Measurements from ENCODE around the gene FOXK1.
A peak's percentile ranks its signal among the peaks of the same experiment; 100 is the strongest.
"Not testable (repeated sequence)": the region's sequence is repeated elsewhere in the genome, so short reads cannot be mapped to it uniquely, and the experiment has no call there.

Gene FOXK1

DNA sequence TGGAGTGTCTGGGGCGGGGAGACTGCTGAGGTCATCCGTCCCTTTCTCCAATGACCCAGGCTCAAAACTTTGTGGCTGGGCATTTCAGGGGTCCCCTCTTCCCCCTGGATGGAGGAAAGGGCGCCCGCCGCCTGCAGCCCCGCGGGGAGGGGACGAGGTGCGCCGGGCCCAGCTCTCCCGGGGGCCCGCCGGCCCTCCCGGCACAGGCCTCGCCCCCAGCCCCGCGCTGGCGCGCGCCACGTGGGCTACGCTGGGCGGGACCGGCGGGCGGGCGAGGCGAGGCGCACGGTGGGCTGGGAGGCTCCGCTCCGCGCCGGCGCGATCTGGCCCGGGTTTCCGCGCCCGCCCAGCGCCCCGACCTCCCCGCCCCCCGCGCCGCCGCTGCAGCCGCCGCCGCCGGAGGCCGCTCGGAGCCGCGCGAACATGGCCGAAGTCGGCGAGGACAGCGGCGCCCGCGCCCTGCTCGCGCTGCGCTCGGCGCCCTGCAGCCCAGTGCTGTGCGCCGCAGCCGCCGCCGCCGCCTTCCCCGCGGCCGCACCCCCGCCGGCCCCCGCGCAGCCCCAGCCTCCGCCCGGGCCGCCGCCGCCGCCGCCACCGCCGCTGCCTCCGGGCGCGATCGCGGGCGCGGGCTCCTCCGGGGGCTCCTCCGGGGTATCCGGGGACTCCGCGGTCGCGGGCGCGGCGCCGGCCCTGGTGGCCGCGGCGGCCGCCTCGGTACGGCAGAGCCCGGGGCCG, at the start of gene FOXK1:
Gene FOXK1 (plus strand): TSS at position 410 of the 735 bp plus-strand sequence. CDS start 14 bp downstream, at position 424.
- DNase-seq: peak; percentile 72

DNA sequence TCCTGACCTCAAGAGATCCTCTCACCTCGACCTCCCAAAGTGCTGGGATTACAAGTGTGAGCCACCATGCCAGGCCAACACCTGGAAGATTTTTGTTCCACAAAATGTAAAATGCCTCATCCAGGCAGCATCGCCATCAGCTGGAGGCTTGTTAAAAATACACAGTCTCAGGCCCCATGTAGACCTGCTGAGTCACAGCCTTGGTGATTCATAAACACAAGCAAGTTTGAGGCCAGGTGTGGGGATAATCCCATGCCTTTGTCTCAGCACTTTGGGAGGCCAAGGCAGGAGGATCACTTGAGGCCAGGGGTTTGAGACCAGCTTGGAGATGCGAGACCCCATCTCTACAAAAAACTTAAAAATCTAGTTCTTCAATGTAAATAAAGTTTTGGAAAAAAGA, 49.1 kb upstream of the FOXK1 start:
- no peak for DNase-seq

GRCh38 chr7:4634166-4634565, 47.9 kb upstream of the FOXK1 start:
- no peak for DNase-seq

- no peak for DNase-seq
Measured at GRCh38 chr7:4638781-4639575, 43.1 kb upstream of the FOXK1 start.

GRCh38 chr7:4641091-4641666, 40.9 kb upstream of the FOXK1 start:
- no peak for DNase-seq

DNA sequence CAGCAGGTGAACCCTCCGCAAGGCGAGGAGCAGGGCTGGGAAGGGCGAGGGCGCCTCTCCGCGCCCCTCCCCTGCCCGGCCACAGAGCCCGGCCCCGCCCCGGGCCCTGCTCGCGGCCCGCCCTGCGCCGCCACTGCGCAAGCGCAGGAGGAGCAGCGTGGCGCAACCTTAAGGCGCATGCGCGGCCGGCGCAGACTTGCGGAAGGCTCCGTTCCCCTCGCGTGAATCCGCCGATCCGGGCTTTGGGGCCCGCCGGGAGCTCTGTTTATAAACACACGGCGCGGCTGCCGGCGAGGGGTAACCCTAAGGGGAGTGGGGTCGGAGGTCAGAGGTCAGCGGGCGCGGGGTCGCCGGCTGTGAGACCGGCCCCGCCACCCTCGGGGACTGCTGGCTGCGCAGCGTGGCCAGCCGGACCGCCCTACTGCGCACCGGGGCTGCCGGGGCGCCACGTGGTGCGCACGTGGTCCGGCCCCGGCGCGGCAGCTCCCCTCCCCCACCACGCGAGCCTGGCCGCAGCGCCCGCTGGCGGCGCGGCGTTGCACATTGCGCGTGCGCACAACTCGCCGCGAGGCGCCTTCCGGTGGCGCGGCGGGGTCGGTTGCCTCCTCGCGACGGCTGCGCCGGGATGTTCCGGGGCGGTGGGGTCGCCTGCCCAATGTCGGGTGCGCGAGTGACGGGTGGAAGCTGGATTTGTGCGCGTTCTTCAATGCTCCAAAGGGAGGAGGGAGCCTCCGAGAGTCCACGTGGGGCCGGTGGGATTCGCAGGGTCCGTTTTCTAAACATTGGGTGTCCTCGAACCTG, 40.2 kb upstream of the FOXK1 start:
- peak; percentile 95 for DNase-seq

DNA sequence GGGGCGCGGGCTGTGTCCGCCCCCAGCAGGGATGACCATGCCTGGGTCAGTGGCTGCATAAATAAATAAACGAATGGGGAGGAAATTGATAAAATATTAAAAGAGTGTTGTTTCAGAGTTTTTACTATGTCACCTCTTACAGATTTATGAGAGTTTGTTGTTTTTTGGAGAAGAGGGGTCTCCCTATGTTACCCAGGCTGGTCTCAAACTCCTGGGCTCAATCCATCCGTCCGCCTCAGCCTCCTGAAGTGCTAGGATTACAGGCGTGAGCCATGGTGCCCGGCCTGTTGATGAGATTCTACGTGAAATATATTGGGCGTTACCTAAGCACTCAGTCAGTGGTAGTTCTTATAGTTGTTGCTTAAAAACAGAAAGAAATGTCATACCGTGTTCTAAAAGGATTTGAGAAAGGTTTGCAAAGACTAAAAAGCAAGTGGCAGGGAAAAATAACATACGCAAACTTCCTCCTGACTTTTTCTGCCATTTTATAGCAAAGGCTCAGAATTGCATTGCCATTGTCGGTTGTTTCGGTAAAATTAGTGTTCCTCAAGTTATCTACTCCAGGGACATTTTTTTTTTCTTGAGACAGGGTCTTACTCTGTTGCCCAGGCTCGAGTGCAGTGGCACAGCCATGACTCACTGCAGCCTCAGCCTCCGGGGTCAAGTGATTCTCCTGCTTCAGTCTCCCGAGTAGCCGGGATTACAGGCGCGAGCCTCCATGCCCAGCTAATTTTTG, 39.5 kb upstream of the FOXK1 start:
- DNase-seq: no peak

DNA sequence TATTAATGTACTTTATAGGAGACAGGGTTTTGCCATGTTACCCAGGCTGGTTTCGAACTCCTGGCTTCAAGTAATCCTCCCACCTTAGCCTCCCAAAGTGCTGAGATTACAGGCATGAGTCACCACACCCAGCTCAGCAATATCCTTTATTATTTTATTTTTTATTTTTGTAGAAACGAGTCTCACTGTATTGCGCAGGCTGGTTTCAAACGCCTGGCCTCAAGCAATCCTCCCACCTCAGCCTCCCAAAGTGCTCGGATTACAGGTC, 39.0 kb upstream of the FOXK1 start:
- not testable (repeated sequence) for DNase-seq

DNA sequence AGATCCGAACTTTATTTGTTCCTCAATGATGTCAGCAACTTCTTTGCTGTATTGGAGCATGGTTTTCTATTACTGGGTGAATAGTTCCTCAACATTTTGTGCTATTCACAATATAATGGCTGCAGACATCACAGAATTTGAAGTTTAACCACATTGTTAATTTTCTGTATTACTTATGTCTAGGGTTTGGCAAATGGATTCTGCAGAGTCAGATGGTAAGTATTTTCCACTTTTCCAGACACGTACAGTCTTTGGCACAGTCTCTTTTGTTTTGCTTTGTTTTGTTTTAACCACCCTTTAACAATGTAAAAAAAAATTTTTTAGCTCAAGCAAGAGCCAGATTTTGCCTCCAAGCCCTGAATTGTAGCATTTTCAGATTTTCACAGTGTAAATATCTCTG, 36.8 kb upstream of the FOXK1 start:
- DNase-seq: no peak

- DNase-seq: no peak
Measured at GRCh38 chr7:4648111-4648510, 34.0 kb upstream of the FOXK1 start.

DNA sequence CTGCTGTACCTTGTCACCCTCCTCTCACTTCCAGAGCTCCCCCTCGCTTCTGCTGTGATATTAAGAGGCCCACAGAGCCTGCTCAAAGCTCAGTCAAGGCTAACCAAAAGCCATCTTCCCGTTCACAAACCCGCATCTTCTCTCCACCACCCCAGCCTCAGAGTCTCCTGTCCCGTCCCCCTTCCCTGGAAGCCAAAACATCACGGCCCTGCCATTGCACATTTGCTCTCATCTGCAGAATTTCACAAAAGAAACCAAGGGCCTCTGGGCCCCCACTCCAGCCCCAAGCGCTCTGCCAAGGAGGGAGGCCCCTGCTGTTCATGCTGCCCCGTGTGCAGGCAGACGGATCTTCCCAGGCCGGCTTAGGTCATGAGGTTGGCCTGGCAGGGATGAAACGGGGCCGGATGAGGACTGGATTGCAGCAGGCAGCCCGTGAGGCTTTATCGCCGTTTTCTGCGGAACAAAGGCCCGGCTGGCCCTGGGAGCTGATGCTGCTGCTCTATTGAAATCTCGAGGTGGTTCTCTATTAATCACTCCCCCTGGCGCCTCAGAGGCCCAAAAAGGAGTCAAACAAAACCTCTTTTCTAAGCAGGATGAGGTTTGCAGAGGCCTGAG, 31.6 kb upstream of the FOXK1 start:
- DNase-seq: no peak

DNA sequence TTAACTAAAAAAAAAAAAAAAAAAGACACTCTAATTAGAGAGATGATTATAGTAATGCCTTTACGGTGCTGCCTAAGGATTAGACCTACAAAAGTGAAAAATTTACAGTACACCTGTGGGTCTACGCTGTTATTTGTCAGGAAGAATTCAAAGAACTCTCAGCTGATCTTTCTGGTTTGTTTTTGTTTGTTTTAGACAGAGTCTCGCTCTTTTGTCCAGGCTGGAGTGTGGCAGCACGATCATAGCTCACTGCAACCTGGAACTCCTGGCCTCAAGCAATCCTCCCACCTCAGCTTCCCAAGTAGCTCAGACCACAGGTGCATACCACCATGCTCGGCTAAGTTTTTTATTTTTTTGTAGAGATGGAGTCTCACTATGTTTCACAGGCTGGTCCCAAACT, 28.3 kb upstream of the FOXK1 start:
- DNase-seq: no peak

- no peak for DNase-seq
Measured at GRCh38 chr7:4655311-4655710, 26.8 kb upstream of the FOXK1 start.

GRCh38 chr7:4655896-4656295, 26.2 kb upstream of the FOXK1 start:
- no peak for DNase-seq

GRCh38 chr7:4657640-4658417, 24.3 kb upstream of the FOXK1 start:
- DNase-seq: no peak

DNA sequence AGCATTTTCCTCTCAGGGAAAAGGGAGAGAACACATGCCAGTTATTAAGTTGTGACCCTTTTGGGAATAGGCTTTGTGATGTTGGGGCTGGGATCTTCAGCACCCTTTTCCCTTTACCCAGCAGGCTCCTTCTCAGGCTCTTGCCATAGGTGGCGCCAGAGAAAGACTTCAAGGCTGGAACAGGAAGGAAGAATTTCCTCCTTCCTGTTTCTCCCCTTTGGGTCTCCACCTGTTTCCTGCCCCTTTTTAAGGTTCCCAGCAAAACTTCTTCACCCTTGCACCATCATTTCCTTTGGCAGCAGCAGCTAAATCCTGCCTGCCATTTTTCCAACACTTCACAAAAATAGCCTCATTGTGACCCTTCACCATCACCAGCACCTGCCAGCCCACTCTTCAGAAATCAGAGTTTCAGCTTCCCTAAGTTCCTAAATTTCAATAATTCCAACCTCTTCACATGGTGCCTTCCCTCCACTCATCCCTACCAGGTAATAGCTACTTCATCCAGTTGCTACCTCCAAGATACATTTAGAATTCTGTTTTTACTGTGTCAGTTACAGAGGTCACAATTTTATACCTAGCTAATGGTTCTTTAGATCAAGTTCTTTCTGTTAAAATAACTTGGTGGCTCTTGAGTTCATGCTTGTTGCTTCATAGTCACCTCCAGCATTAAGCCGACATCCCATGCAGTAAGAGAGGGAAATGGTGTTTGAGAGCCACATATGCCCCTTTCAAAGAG, 22.4 kb upstream of the FOXK1 start:
- no peak for DNase-seq

DNA sequence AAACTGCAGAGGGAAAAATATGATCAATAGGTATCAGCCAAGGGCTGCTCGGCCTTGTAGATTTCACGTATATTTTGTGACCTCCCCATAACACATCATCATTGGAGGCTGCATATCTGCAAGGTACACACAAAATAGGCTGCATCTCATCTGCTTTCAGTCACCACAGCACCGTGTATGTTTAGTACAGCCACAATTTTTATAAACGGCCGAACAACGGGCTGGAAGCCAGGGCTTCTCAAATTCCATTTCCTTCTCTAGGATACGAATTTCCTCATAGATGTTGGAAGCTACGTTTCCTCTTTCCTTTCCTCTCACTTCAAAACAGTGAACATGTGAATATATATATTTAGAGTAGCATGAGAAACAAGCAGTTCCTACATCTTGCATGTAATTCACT, 20.2 kb upstream of the FOXK1 start:
- DNase-seq: no peak

DNA sequence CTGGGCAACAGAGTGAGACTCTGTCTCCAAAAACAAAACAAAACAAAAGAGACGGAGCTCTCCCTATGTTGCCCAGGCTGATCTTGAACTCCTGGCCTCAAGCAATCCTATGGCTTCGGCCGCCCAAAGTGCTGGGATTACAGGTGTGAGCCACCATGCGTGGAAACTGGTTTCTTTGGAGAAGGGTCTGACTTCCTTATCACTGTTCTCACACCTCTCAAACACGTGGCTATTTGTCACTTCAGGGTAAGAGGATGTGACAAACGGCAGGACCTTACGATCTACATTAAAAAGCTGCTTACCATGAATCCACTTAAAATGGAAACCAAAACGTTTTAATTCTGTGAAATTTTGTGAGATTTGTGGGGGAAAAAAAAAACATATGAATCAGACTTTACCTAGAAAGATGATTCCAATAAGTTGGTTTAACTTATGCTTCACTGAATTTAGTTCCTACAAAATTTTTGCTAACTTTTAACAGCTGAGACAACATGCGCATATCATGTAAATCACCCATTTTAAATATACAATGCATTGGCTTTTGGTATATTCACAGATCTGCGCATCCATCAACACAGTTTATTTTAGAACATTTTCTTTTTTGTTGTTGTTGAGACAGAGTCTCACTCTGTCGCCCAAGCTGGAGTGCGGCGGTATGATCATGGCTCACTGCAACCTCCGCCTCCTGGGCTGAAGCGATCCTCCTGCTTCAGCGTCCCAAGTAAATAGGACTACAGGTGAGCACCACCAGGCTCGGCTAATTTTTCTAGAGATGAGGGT, 18.7 kb upstream of the FOXK1 start:
- DNase-seq: no peak

DNA sequence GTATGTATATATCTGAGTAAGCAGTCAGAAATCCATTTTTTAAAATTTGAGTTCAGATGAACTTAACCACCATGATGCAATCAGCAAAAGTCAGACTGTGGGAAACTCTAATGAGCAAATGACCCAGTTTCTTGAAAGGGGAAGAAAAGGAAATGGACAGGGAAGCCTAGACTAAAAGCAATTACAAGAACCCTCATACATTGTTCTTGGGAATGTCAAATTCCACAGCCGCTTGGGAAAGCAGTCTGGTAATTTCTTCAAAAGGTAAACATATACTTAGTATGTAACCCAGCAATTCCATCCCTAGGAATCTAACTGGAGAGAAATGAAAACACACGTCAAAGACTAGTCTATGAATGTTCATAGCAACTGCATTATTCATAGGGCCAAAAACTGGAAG, 16.4 kb upstream of the FOXK1 start:
- no peak for DNase-seq
